Stimulated activated CD8-positive, alpha-beta memory T cell treated with anti-CD3 and anti-CD28 coated beads, Interleukin-4, amount 100 ng/mL, for 1 hour (primary cell): ENCODE measurements around the gene SMIM28.
"Not testable (repeated sequence)": the region's sequence is repeated elsewhere in the genome, so short reads cannot be mapped to it uniquely, and the experiment has no call there.

Experiments used
- DNase-seq, 2 donors: peaks; one replicate each; pipeline ENCODE4 v3.0.0-alpha.2; 2020; ENCODE audit warnings: low read depth in 2 of 2, low spot score in 1 of 2

SMIM28 gene

GRCh38 chr6:138377844-138378243, at the start of gene SMIM28:
SMIM28 (plus strand) TSS chr6:138377905; CDS start chr6:138378073, 168 bp downstream.
- no peak for DNase-seq

- DNase-seq, result no peak
These were observed 49.5 kb upstream of the SMIM28 start for GRCh38 chr6:138328210-138328609.

- DNase-seq, result no peak
These were observed 46.9 kb upstream of the SMIM28 start for GRCh38 chr6:138330763-138331162.

GRCh38 chr6:138331444-138331843, 46.3 kb upstream of the SMIM28 start:
- DNase-seq, result no peak

GRCh38 chr6:138331984-138332383, 45.7 kb upstream of the SMIM28 start:
- no peak for DNase-seq

GRCh38 chr6:138334000-138334399, 43.7 kb upstream of the SMIM28 start:
- no peak for DNase-seq

- DNase-seq, result no peak
These were observed 42.7 kb upstream of the SMIM28 start for GRCh38 chr6:138334963-138335362.

- DNase-seq, result no peak
These were observed 41.5 kb upstream of the SMIM28 start for GRCh38 chr6:138336221-138336620.

GRCh38 chr6:138337076-138337475, 40.6 kb upstream of the SMIM28 start:
- DNase-seq, result no peak

- DNase-seq, result no peak
These were observed 38.7 kb upstream of the SMIM28 start for GRCh38 chr6:138339024-138339423.

GRCh38 chr6:138341176-138341575, 36.5 kb upstream of the SMIM28 start:
- DNase-seq, result no peak

- no peak for DNase-seq
These were observed 34.6 kb upstream of the SMIM28 start for GRCh38 chr6:138343112-138343511.

- no peak for DNase-seq
These were observed 32.0 kb upstream of the SMIM28 start for GRCh38 chr6:138345565-138346285.

GRCh38 chr6:138346302-138347195, 31.2 kb upstream of the SMIM28 start:
- no peak for DNase-seq

- no peak for DNase-seq
These were observed 29.8 kb upstream of the SMIM28 start for GRCh38 chr6:138347864-138348263.

GRCh38 chr6:138349891-138350290, 27.8 kb upstream of the SMIM28 start:
- DNase-seq, result no peak

- no peak for DNase-seq
These were observed 19.8 kb upstream of the SMIM28 start for GRCh38 chr6:138357928-138358327.

GRCh38 chr6:138368684-138369083, 9.0 kb upstream of the SMIM28 start:
- not testable (repeated sequence) for DNase-seq

GRCh38 chr6:138370631-138371451, 6.9 kb upstream of the SMIM28 start:
- DNase-seq, result no peak

GRCh38 chr6:138371452-138371711, 6.3 kb upstream of the SMIM28 start:
- DNase-seq, result no peak

- no peak for DNase-seq
These were observed 6.0 kb upstream of the SMIM28 start for GRCh38 chr6:138371720-138372119.
